GM12878 (cell line): Measurements from ENCODE around the gene CUL5.

Experiments
- NBN ChIP-seq: fragments of 450-650 bp; IDR thresholded peaks from 2 replicates; pipeline ENCODE4 v1.6.1; 2016
- SP1 ChIP-seq: IDR thresholded peaks from one replicate; pipeline ENCODE4 v1.6.1; 2011; ENCODE audit warnings: low read depth, low read length
- SREBF2 ChIP-seq: IDR thresholded peaks from 2 replicates; pipeline ENCODE4 v1.6.1; 2012; ENCODE audit warnings: mild to moderate bottlenecking, low read length

DNA sequence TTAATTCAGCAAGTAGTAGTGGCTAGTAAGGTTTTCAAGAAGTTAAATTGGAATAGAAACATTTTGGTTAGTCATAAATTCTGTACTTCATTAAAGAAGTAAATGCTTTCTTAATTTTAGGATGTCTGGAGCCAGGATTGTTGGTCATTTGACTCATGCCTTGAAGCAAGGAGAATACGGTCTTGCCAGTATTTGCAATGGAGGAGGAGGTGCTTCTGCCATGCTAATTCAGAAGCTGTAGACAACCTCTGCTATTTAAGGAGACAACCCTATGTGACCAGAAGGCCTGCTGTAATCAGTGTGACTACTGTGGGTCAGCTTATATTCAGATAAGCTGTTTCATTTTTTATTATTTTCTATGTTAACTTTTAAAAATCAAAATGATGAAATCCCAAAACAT is 138.5 kb downstream of the CUL5 start:
- TF ChIP-seq NBN (no peak), SREBF2 (no peak), SP1 (no peak)
